Left lung (tissue), 10 donors: ENCODE results near the gene ZNF174. TPM values are rescaled to one million over a fixed set of nuclear protein-coding genes. Genes with fewer than 3 reads are reported as not detected.

ENCODE experiments used
- ATAC-seq: fragments of 200-7000 bp; cut with Tn5 transposase; one replicate; pipeline ENCODE4 v1.9.1; 2020; ENCODE audit warnings: moderate library complexity
- DNase-seq, 4 donors: peaks; one replicate each; pipeline ENCODE4 v3.0.0-alpha.2; 2013 to 2020
- H3K27ac ChIP-seq, 2 donors: fragments of 200-600 bp; sonication (generic) in 1 of 2; one replicate each; pipeline versions ENCODE4 v1.5.0 to v1.8.0; 2020 to 2021
- H3K27me3 ChIP-seq, 2 donors: fragments of 200-600 bp; sonication (generic) in 1 of 2; one replicate each; pipeline versions ENCODE4 v1.5.0 to v1.8.0; 2020 to 2021
- H3K36me3 ChIP-seq, 2 donors: fragments of 200-600 bp; sonication (generic) in 1 of 2; one replicate each; pipeline versions ENCODE4 v1.5.0 to v1.8.0; 2020 to 2021
- H3K4me1 ChIP-seq, 2 donors: fragments of 200-600 bp; one replicate each; pipeline ENCODE4 v1.8.0; 2021
- H3K4me3 ChIP-seq, 2 donors: fragments of 200-600 bp; sonication (generic) in 1 of 2; one replicate each; pipeline versions ENCODE4 v1.5.0 to v1.8.0; 2020 to 2021; ENCODE audit warnings: mild to moderate bottlenecking in 1 of 2
- H3K9me3 ChIP-seq, 2 donors: fragments of 200-600 bp; sonication (generic) in 1 of 2; one replicate each; pipeline versions ENCODE4 v1.5.0 to v1.8.0; 2020 to 2021
- CTCF ChIP-seq, 2 donors: fragments of 200-600 bp; sonication (generic) in 1 of 2; IDR thresholded peaks; one replicate each; pipeline versions ENCODE4 v1.5.0 to v1.8.0; 2021; ENCODE audit warnings: antibody characterized with exemption in 2 of 2
- intact Hi-C, 2 donors: fragments of 100-400 bp; cut with DNase I; formaldehyde crosslinking; loops; one replicate each; pipeline versions ENCODE4 v1.11.2 to v1.14.2; 2022
- polyA plus RNA-seq, 6 donors: library from polyadenylated mRNA; unstranded; fragments of 120-200 nt; gene quantifications; one replicate each; pipeline ENCODE4 v1.2.1, GENCODE V29; 2013; ENCODE audit not compliant: insufficient read length in 6 of 6
- total RNA-seq, 2 donors: library from RNA; stranded (reverse); fragmentation: NEBNext Ultra II Directional; extraction: Animal tissue kit (Norgen Biotek cat#: 25700); gene quantifications; one replicate each; pipeline ENCODE4 v1.2.1, GENCODE V29; 2021
- donor health status: DM: no; HTN: yes; CAD: no.
- donor health status: DM: no; HTN: no; CAD: no.

ZNF174 gene
- total and polyA plus RNA-seq, 8 donors, result 8.1 to 15.1 (median 13.1) TPM

DNA sequence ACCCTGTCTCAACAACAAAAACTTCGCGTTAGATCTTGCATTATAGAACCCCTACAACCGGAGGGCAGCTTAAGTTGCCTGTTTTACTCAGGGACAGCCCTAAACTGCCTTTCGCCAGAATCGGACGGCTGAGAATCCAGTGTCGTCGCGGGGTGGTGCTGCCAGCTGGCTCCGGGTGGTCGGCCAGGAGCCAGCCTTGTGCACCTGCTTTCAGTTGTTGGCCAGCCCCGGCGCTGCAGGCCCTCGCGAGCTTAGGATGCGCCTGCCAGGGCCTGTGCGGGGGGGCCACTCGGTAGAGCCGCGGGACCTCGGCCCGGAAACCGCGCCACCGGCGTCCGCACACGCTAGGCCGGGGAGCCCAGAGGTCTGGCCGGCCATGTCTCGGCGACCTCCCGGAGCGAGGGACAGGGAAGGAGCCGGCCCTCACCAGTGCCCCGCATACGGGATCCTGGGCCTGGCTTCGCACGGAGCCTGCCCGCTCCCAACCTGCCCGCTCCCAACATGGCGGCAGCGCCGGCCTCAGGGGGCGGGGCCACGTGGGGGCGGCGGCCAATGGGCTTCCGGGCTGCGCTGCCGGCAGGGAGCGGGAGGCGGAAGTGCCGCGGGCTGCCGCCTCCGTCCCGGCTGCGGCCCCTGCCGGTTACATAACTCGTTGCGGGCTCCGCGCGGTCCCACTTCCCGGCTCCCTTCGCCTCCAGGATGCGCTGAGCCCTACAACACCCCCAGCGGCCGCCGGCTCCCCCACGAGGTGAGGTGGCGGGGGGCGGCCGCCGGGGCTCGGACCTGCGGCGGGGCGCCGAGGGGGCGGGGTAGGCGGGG lies 56.6 kb downstream of the ZNF174 start:
- ATAC-seq (peak; percentile 95), DNase-seq (peak; percentile 85 to 97 (median 90))
- H3K4me1 ChIP-seq, result peaks cover 30 to 54% of the 10 kb centered on the region in 2 donors
- peak overlapping the region; percentile 87 for H3K4me3 ChIP-seq
- no peaks in the 10 kb centered on the region for H3K9me3 ChIP-seq
- peak; percentile 28 to 53 for TF ChIP-seq CTCF (IDR thresholded peaks at IDR 0.05)
- intact Hi-C loops, result no loop called here
- H3K27ac ChIP-seq, result peak overlapping the region; percentile 95 to 96
- no peaks in the 10 kb centered on the region for H3K36me3 ChIP-seq
- H3K27me3 ChIP-seq, result no peaks in the 10 kb centered on the region

- Histone ChIP-seq H3K9me3 (no peaks in the 10 kb centered on the region), H3K4me3 (peak overlapping the region; percentile 87), H3K4me1 (peaks cover 30 to 58% of the 10 kb centered on the region in 2 donors), H3K27me3 (no peaks in the 10 kb centered on the region), H3K36me3 (no peaks in the 10 kb centered on the region), H3K27ac (peak overlapping the region; percentile 95 to 96)
- DNase-seq (peak in 2 of 4 donors; percentile 38 to 84), ATAC-seq (peak; percentile 4)
- no peak for TF ChIP-seq CTCF (IDR thresholded peaks at IDR 0.05)
- intact Hi-C loops, result no loop called here
Observed at GRCh38 chr16:3458278-3458851, 57.4 kb downstream of the ZNF174 start.

DNA sequence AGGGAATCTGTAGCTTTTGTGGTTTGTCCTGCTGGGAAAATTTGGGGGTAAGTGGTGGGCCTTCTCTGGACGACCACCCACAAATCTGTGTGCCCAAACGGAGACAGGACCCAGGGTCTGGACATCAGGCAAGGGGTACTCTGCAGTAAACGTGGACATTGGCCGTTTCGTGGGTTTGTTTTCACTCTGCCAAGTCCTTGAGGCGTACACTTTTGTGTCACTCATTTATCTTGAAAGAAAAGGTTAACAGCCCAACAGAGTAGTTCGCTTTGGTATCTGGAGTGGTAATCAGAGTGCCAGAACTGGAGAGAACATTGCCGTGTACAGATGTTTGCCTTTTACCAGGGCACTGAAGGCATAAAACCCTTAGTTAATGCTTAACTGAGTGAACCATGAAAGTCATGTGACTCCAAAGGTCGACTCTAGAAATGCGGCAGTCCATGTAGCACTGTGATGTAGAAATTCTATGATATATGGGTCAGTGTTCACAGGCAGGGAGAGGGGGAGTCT lies 57.9 kb downstream of the ZNF174 start:
- H3K36me3 ChIP-seq, result no peaks in the 10 kb centered on the region
- H3K4me3 ChIP-seq, result peak overlapping the region; percentile 87
- peak in 2 of 4 donors; percentile 11 to 47 for DNase-seq
- intact Hi-C loops, result no loop called here
- TF ChIP-seq CTCF (IDR thresholded peaks at IDR 0.05), result no peak
- ATAC-seq, result peak; percentile 58
- no peaks in the 10 kb centered on the region for H3K27me3 ChIP-seq
- H3K9me3 ChIP-seq, result no peaks in the 10 kb centered on the region
- peak overlapping the region; percentile 95 to 96 for H3K27ac ChIP-seq
- peaks cover 30 to 62% of the 10 kb centered on the region in 2 donors for H3K4me1 ChIP-seq

Other genes with a start within 250 kb of the ZNF174 start
- not detected for gene OR1F1, start 213.0 kb upstream of the ZNF174 start, total RNA-seq
- not detected for gene OR1F1, start 213.0 kb upstream of the ZNF174 start, polyA plus RNA-seq
- 10 to 100 TPM in 1 of 2 donors, 1 to 10 TPM in 1; 6.7 to 10.5 TPM for gene ZNF200, start 166.1 kb upstream of the ZNF174 start, total RNA-seq
- gene ZNF200, start 166.1 kb upstream of the ZNF174 start, polyA plus RNA-seq, result 10 to 100 TPM; 12.3 to 15.0 (median 13.1) TPM
- 10 to 100 TPM in 1 of 2 donors, 1 to 10 TPM in 1; 2.4 to 21.4 TPM for gene MEFV, start 144.6 kb upstream of the ZNF174 start, total RNA-seq
- gene MEFV, start 144.6 kb upstream of the ZNF174 start, polyA plus RNA-seq, result under 1 TPM; 0.43 to 0.98 (median 0.58) TPM
- 10 to 100 TPM; 18.5 to 18.9 TPM for gene ZNF263, start 117.7 kb upstream of the ZNF174 start, total RNA-seq
- gene ZNF263, start 117.7 kb upstream of the ZNF174 start, polyA plus RNA-seq, result 10 to 100 TPM; 46.2 to 54.0 (median 51.2) TPM
- 1 to 10 TPM; 3.4 to 6.3 TPM for gene TIGD7, start 95.8 kb upstream of the ZNF174 start, total RNA-seq
- 10 to 100 TPM; 11.2 to 14.8 (median 12.5) TPM for gene TIGD7, start 95.8 kb upstream of the ZNF174 start, polyA plus RNA-seq
- gene ZNF75A, start 95.7 kb upstream of the ZNF174 start, total RNA-seq, result 10 to 100 TPM; 20.3 to 26.8 TPM
- 10 to 100 TPM; 50.6 to 65.3 (median 53.0) TPM for gene ZNF75A, start 95.7 kb upstream of the ZNF174 start, polyA plus RNA-seq
- not detected for gene OR2C1, start 45.3 kb upstream of the ZNF174 start, total RNA-seq
- gene OR2C1, start 45.3 kb upstream of the ZNF174 start, polyA plus RNA-seq, result under 1 TPM; 0.20 to 0.96 (median 0.55) TPM
- gene ZSCAN32, start 211 bp upstream of the ZNF174 start, total RNA-seq, result 10 to 100 TPM in 1 of 2 donors, 1 to 10 TPM in 1; 9.4 to 12.0 TPM
- gene ZSCAN32, start 211 bp upstream of the ZNF174 start, polyA plus RNA-seq, result 10 to 100 TPM; 18.5 to 23.9 (median 20.6) TPM
- gene ZNF597, start 42.3 kb downstream of the ZNF174 start, total RNA-seq, result 1 to 10 TPM; 3.2 to 4.1 TPM
- 1 to 10 TPM; 4.0 to 4.8 (median 4.2) TPM for gene ZNF597, start 42.3 kb downstream of the ZNF174 start, polyA plus RNA-seq
- gene NAA60, start 42.5 kb downstream of the ZNF174 start, total RNA-seq, result 10 to 100 TPM; 47.8 to 49.4 TPM
- gene NAA60, start 42.5 kb downstream of the ZNF174 start, polyA plus RNA-seq, result 10 to 100 TPM; 35.9 to 54.6 (median 45.5) TPM
- not detected for gene C16orf90, start 94.3 kb downstream of the ZNF174 start, total RNA-seq
- under 1 TPM in 1 of 6 donors, not detected in 5; 0.15 TPM for gene C16orf90, start 94.3 kb downstream of the ZNF174 start, polyA plus RNA-seq
- 10 to 100 TPM; 21.6 to 27.3 TPM for gene CLUAP1, start 99.8 kb downstream of the ZNF174 start, total RNA-seq
- 10 to 100 TPM; 38.7 to 57.4 (median 53.3) TPM for gene CLUAP1, start 99.8 kb downstream of the ZNF174 start, polyA plus RNA-seq
- gene NLRC3, start 176.2 kb downstream of the ZNF174 start, total RNA-seq, result 1 to 10 TPM; 1.9 to 3.6 TPM
- 1 to 10 TPM; 2.9 to 4.5 (median 3.4) TPM for gene NLRC3, start 176.2 kb downstream of the ZNF174 start, polyA plus RNA-seq
- gene SLX4, start 210.4 kb downstream of the ZNF174 start, total RNA-seq, result 1 to 10 TPM; 6.7 to 8.1 TPM
- 1 to 10 TPM; 6.7 to 7.8 (median 7.1) TPM for gene SLX4, start 210.4 kb downstream of the ZNF174 start, polyA plus RNA-seq